ENCODE data around the gene ADCY7.

Gene ADCY7

DNA sequence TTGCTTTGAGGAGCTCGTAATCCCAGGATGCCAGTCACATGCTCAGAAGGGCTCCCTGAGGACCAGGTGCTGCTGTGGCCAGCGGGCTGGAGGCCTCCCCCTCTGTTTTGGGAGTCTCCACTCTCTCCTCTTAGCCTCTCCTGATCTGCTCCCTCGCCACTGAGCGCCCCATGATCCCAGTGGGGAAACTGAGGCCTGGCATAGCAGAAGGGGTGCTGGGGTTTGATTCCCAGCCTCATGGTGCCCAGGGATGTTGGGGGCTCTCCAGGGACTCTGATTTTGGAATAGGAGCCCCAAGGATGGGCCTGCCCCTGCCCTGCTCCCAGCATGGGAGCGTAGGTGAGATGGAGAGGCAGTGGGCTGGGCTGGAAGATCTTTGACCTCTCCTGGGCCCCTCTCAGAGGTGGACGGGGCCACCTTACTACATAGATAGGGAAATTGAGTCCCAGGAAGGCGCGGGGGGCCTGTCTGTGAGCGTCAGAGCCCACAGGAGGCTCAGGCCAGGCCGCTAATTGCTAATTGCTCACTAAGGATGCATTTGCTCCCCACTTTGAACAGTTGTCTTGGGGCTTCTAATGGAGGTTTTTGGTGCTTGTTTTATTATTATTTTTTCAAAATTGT, 525 bp upstream of the ADCY7 start:
- DNase-seq (ENCODE audit: low read depth in 4 of 4, low spot score in 1 of 4) = no peak

DNA sequence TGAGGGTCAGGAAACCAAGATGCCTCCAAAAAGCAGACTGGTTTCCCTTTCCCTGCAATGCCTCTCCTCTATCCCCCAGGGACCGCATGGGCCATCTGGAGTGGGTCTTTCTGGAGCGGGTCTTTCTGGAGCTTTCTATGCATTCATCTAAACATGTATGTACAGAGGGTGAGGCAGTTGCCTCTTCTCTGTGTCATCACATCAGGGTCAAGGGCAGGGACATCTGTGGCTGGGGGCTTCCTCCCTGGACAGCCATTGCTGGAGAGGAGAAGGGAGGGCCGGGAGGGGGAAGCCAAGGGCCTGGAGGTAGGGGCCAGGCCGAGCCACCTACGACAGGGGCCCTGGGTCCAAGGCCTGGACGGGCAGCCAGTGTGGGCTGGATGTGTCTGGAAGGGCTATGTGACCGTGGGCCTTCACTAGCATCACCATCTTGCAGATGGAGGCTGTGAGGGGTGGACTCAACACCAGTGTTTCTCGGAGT, 840 bp downstream of the ADCY7 start:
- DNase-seq (ENCODE audit: low read depth in 4 of 4, low spot score in 1 of 4) = no peak

DNA sequence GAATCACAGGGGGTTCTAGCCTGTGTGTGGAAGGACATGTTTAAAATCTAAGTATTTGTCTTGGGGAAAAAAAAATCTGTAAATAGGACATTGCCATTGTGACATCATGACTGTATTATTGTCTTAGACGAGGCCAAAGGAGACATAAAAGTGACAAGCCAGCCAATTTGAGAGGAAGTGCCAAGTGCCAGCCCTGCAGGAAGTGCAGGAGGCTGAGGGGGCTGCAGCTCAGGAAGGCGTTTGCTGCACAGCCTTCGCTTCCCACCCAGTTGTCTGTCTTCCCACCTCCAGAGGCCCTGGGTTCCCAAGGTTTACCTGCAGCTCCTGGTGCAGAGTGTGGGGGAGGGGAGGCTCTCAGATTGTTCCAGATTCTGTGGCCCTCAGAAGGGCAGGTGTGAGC, 1.3 kb downstream of the ADCY7 start:
- no peak for DNase-seq (ENCODE audit: low read depth in 4 of 4, low spot score in 1 of 4)

DNA sequence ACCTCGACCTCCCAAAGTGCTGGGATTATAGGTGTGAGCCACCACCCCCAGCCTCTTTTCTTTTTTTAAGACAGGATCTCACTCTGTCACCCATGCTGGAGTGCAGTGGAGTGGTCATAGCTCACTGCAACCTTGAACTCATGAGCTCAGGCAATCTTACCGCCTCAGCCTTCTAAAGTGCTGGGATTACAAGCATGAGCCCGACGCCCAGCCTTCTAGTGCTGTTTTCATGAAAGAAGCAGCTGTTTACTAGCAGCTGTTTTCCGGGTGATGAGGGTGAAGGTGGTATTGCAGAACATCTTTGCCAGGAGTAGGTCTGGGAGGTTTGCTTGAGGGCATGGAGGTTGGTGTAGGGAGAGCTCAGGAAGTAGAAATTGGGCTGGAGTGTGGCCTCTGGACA, 2.0 kb downstream of the ADCY7 start:
- no peak for DNase-seq (ENCODE audit: low read depth in 4 of 4, low spot score in 1 of 4)

DNA sequence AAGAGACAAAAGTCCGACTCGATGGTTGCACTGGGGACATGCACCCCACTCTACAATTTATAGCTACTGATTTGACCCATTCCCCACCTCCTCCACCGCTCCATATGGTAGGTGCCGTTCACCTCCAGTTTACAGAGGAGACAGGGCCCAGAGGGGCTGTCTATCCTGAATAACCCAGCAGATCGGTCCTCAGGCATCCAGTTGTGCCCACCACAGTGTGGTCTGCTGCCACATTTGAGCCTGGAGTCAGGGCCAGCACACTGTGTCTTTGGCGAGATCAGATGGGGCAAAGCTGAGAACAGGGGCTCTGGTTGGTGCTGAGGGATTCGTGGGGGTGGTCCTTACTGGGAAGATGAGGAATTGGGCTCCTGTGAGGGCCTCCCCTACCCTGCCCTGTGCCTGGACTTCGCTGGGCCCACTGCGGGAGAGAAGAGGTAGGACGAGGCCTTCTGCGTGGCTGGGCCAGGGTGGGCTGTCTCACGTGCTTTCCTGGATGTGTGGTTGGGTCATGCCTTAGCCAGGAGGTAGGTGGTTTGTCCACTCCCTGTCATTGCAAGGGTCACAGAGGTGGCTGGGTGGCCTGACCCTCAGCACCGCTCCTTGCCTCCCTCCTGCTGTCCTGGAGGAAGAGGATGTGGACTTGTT, 2.8 kb downstream of the ADCY7 start:
- no peak for DNase-seq (ENCODE audit: low read depth in 4 of 4, low spot score in 1 of 4)

DNA sequence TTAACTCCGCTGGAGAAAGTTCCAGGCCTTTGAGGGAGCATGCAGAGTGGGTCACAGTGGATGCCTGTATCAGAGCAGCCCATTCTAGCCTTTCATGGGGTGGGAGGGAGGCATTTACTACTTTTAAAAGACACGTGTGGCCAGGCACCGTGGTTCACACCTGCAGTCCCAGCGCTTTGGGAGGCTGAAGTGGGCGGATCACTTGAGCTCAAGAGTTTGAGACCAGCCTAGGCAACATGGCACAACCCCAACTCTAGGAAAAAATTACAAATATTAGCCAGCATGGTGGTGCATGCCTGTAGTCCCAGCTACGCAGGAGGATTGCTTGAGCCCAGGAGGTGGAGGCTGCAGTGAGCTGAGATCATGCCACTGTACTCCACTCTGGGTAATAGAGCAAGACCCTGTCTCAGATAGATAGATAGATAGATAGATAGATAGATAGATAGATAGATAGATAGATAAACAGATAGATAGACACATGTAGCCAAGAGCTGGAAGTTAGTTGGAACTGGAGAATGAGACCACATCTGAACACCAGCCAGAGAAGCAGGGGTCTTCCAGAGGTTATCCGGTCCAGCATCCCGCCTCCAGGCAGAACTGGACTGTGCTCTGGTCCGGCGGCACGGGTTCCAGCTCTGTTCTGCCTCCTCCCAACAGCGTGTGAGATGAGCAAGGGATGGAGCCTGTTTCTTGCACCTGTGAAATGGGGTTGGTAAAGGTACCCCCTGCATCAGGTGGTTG, 3.6 kb downstream of the ADCY7 start:
- no peak for DNase-seq (ENCODE audit: low read depth in 4 of 4, low spot score in 1 of 4)

DNA sequence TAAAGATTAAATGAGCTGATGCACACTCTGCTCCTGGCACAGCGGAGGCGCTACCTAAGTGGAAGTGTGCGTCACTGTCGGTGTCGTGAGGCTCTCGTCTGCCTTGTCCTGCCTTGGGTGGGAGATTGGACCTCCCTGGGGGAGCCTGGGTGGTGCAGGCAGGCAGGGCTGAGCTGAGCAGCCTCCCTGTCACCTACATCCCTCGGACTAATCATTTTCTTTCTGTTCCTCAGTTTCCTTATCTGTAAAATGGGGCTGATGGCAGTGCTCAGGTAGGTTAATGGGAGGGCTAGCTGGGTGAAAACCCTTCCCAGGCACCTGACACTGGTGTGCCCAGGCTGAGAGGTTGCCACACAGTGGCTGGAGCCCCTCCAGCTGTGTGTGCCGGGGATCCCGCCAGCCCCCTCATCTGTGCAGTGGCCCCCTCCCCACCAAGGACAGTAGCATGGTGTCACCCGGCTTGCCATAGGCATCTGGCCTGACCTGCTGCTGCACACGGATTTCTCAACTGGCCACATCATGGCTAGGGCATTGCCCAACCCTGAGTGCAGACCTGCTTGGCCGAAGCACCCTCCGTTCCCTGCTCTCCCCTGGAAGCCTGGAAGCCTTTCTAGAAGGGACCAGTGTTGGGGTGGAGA, 4.3 kb downstream of the ADCY7 start:
- no peak for DNase-seq (ENCODE audit: low read depth in 4 of 4, low spot score in 1 of 4)

DNA sequence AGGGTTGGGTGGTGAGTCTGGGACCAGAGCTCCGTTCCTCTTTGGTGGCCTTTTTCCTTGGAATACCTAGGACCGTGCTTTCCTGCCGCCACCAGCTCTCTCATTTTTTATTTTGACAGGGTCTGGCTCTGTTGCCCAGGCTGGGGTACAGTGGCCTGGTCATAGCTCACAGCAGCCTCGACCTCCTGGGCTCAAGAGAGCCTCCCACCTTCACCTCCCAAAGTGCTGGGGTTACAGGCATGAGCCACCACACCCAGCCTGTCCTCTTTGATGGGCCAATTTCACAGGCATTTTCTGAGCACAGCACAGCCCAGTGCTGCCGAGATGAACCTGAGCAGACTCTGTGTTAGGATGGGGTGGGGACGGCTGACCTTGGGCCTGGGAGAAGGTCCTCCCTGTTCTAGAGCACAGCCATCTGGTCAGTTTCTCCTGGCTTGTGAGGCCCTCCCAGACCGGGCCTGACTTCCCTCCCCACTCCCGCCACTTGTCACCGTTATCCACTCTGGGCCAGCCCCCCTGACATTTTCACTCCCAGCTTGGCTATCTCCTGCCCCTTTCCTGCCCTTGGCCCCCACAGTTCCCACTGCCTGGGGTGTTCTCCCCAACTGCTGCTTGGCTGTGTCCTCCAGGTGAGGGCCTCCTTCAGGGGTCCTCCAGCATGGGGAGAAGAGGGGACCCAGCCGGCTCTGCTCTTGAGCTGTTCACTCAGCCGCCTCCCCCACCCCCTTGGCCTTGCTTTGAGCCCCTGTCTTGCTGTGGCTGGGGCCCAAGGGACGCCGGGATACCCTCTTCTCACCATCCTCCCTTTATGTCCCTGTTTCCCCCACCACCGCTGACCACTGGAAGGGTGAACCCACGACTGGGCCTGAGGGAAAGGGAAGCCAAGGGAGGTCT, 5.0 kb downstream of the ADCY7 start:
- DNase-seq (ENCODE audit: low read depth in 4 of 4, low spot score in 1 of 4) = no peak

DNA sequence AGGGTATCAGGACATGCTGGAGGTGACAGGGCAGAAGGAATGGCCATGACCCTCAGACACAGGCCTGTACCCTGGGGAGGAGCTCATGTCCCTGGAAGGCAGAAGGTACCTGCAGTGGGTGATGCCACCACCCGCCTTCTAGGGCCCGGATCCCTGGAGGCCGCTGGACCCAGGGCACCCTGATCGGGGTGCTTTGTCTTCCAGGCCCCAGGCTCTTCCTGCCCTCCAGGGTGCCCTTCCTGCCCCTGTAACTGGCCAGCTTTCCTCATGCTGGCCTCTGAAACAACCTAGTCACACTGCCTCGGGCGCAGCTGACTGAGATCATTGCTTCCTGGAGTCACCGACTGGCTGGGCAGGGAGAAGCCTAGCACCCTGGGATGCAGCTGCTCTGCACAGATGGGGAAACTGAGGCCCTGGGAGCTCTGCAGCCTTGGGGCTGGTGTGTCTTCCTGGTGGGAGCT, 5.8 kb downstream of the ADCY7 start:
- no peak for DNase-seq (ENCODE audit: low read depth in 4 of 4, low spot score in 1 of 4)

DNA sequence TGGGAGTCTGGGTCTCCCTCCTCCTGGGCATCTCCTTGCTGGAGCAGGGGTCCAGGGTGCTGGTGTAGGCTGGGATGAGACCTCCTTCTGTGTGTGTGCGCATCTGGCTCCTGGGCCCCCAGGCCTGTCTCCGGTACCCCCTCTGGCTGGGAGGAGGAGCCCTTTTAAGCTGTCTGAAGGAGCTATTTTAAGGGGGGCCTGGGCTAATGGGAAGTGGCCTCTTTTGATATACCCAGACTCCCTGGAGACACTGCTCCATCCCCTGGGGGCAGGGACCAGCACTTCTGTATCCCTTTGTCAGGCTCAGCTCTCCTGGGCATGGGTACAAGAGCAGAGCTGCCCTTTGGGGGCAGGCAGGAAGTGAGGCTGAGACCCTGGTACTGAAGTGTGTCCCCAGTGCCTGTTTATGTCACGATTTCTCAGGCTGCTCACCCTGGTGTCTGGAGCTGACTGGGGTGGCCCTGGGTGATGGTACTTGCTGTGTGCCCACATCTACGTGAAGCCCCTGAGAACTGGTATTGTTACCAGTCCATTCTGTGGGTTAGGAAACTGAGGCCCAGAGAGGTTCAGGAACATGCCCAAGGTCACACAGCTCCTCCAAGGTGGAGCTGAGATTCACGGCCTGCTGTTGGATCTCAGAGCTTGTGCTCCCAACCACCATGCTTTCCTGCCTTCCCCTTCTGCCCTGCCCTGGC, 6.5 kb downstream of the ADCY7 start:
- DNase-seq (ENCODE audit: low read depth in 4 of 4, low spot score in 1 of 4) = no peak

DNA sequence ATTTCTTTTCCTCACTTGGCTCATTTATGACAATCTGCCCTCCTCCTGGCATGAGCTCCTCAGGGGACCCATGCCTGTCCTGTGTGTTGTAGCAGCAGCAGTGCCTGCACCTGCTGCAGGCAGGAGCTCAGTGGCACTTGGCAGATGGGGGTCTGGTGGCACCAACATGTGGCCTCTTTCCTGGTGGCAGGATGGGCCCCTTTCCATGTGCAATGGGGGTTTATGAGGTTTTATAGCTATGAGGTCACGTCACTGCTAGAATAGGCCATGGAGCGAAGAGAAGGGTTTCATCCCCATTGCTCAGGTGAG, 7.0 kb downstream of the ADCY7 start:
- DNase-seq (ENCODE audit: low read depth in 4 of 4, low spot score in 1 of 4) = no peak

DNA sequence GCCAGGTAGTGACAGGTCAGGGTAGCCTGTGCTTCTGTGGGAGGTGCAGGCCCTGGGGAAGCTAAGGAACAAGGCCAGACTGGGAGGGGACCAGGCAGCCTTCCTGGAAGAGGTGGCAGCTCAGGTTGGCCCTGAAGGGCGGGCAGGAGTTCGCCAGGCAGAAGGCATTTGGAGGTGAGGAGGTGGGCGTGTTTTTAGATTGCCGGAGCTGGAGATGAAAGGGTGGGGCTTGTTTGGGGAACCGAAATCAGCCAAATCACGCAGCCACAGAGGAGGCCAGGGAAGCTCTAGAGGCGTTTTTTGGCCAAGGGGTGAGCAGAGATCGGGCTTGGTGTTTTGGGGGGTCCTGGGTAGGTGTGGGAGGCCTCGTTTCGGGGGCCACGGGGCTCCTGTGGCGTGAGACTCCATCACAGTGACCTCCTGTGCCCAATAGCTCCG, 7.6 kb downstream of the ADCY7 start:
- DNase-seq (ENCODE audit: low read depth in 4 of 4, low spot score in 1 of 4) = no peak

DNA sequence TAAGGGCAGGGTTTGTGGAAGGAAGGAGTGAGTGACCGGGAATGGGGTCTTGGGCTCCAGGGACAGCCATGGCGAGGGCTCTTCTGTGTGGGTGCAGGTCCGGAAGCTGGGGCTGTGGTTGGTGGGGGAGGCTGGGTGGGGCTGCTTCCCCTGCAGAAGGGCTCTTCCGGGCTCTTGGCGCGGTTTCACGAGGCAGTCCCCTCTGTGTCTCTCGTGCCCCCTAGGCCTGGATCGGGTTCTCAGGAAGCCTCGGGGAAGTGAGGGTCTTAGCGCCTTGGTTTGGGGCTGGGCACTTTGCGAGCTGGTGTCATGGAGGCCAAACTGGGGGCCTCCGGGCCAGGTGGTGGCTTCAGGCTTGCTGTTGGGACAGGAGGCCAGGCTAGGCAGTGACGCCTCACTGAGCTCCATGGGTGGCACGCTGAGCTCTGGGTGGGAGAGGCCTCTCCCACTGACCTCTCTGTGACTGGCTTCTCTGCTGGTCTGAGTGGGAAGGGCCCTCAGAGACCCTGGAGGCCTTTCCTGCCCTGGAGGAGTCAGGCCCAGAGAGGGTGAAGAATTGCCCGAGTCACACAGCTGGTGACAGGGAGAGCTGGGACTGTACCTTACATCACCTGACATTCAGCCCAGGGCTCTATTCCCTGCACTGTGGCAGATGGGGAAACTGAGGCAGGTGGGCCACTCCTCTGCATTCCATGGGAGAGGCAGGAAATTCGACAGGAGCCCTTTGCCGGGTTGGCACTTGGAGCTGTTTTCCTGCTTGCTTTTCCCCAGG, 8.2 kb downstream of the ADCY7 start:
- DNase-seq (ENCODE audit: low read depth in 4 of 4, low spot score in 1 of 4) = no peak

DNA sequence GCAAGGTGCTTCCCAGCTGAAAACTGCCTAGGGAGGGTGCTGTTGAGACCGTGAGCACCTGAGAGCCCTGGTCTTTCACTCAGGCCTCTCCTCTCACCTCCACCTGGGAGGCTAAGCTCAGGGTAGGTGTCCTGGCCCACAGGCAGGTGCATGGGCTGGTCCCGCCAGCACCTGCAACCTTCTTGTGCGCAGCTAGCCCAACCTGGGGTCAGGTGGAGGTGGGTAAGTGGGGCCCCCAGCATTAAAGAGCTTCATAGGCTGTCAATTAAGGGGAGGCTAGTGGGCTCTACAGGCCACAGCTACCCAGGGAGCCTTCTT, 8.7 kb downstream of the ADCY7 start:
- DNase-seq (ENCODE audit: low read depth in 4 of 4, low spot score in 1 of 4) = no peak

DNA sequence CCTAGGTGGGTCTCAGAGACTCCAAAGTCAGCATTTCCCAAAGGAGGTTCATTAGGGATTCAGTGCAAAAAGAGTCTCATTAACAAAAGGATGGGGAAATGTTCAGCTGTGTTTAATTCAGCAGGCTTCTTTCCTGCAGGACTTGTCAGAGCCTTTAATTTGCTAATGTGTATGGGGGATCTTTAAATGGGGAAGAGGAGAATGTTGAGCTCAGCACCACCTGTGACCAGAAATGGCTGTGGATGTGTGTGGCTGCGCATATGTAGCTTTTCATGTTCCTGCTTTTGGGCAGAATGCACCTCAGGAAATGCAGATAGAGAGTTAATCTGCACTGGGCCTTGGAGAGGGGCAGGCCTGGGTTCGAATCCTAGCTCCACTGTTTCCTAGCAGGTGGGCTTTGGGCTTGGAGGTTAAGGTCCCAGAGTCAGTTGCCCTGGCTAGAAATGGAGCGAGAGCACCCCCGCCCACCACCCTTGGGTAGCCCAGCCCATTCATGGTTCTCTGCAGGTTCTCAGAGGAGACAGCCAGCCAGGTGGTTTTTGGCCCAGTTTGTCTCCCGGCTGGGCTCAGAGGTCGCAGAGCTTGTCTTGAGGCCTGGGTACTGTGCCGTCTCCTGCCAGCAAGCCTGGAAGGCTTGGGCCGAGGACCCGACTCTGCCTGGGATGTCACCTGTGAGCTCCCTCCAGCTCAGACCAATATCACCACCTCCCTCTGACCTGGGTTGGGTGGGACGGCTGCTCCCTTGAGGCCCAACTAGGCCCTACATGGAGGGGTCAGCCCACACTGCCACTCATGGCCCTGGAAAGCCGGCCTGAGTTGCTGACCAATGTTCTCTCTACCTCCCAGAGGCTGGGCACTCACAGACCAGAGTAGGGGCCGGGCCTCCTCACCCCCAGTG, 9.3 kb downstream of the ADCY7 start:
- no peak for DNase-seq (ENCODE audit: low read depth in 4 of 4, low spot score in 1 of 4)

DNA sequence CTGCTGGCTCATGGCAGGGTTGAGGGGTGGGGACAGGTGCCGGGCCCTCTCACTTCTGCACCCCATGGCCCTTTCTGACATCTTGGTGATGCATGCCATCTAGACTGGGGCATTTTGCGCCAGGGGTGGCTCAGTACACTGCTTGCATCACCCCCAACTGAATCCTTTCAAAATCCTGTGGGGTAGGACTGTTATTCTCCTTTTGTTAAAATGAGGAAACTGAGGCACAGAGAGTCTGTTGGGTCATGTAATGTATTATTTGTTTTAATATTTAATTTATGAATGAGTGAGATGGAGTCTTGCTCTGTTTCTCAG, 9.9 kb downstream of the ADCY7 start:
- no peak for DNase-seq (ENCODE audit: low read depth in 4 of 4, low spot score in 1 of 4)

DNA sequence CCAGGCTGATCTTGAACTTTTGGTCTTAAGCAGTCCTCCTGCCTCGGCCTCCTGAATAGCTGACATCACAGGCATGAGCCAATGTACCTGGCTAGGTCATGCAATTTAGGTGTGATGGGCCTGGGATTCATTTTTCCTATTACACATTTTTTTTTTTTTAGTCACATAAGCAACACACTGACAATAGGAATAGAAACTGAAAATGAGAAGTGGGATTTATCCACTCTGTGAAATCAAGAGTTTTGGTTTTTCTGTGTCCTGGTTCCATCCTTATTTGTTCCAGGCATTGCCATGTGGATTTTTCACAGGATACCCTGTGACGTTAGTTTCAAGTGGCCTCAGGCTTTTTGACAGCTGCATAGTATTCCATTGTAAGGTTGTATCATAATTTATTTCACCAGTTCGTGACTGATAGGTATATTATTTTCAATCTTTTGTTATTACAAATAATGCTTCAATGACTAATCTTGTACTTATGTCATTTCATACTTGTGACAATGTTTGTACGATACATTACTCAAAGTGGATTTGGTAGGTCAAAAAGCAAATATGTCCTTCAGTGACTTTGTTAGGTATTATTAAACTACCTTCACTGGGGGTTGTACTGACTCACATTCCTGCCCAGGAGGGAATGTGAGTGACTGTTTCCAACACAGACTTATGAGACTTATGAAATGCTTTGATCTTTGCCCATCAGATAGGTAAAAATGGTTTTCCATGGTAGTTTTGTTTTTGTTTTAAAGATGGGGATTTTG, 10.6 kb downstream of the ADCY7 start:
- DNase-seq (ENCODE audit: low read depth in 4 of 4, low spot score in 1 of 4) = no peak

DNA sequence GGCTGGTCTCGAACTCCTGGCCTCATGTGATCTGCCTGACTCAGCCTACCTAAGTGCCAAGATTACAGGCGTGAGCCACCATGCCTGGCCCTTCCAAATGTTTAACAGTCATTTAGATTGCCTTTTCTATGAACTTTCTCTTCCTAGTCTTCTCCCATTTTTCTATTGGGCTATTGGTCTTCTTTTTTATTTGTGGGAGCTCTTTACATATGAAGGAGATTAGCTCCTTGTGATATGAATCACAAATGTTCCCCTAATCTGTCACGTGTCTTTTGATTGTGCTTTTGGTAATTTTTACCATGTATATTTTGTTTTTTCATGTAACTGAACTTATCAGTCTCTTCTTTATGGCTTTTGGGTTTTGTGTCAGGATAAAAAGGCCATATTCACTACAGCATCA, 11.9 kb downstream of the ADCY7 start:
- no peak for DNase-seq (ENCODE audit: low read depth in 4 of 4, low spot score in 1 of 4)

Data from stimulated activated CD4-positive, alpha-beta T cell treated with anti-CD3 and anti-CD28 coated beads, Interleukin-1b, Interleukin-23, amount 100 ng/mL, for 24 hours (primary cell).